ENCODE measurements around the gene IFT80.

DNA sequence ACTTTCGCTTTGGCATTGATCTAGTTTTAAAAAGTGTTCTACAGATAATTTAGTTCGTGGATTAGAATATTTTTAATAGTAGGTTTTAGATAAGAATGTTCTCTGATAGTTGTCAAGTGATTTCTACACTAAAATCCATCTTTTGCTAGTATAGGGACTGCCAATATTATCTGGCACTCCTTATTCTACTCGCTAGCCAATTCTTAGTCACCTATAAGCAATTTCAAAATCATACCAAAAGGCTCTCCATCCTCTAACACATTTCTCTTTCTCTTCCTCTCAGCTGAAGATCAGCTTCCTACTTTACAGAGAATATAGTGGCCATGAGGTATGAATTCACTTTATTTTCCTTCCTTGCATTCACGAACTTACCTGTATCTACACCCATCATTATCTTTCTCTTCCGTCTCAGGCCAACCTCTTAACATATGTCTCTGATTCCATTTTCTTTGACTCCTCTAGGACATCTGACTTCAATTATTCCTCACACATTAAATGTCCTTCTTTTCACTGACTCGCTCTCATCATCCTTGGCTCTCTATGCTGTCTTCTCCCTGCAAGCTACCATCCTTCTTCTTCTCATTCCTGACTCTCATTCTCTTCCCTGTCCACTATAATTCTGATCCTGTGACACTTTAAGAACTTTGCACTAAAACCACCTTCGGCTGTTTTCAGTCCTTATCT lies 138.3 kb downstream of the IFT80 start:
- TF ChIP-seq, protein P1, sequence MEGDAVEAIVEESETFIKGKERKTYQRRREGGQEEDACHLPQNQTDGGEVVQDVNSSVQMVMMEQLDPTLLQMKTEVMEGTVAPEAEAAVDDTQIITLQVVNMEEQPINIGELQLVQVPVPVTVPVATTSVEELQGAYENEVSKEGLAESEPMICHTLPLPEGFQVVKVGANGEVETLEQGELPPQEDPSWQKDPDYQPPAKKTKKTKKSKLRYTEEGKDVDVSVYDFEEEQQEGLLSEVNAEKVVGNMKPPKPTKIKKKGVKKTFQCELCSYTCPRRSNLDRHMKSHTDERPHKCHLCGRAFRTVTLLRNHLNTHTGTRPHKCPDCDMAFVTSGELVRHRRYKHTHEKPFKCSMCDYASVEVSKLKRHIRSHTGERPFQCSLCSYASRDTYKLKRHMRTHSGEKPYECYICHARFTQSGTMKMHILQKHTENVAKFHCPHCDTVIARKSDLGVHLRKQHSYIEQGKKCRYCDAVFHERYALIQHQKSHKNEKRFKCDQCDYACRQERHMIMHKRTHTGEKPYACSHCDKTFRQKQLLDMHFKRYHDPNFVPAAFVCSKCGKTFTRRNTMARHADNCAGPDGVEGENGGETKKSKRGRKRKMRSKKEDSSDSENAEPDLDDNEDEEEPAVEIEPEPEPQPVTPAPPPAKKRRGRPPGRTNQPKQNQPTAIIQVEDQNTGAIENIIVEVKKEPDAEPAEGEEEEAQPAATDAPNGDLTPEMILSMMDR (conservative IDR thresholded peaks at IDR 0.05 in 1 of 2, IDR thresholded peaks at IDR 0.05 in 1 of 2; ENCODE audit: low read depth in 1 of 2, low read length in 2 of 2), result no peak
- TF ChIP-seq EZH2 (IDR thresholded peaks at IDR 0.05; ENCODE audit: low read length, missing control alignments), result no peak

Measured in fibroblast of lung (primary cell).